ENCODE results near the gene FABP6.

GRCh38 chr5:160259341-160259740 lies 30.0 kb downstream of the FABP6 start:
- TF ChIP-seq NFE2L2 (conservative IDR thresholded peaks at IDR 0.05; ENCODE audit: low read length) (no peak), MYC (IDR thresholded peaks at IDR 0.05; ENCODE audit: borderline replicate concordance, low read length) (no peak), CHD2 (IDR thresholded peaks at IDR 0.05; ENCODE audit: low read length, partially characterized antibody) (no peak), SMC3 (IDR thresholded peaks at IDR 0.05) (no peak), POLR2A (IDR thresholded peaks at IDR 0.05; ENCODE audit: low read length) (no peak), RNF2 (IDR thresholded peaks at IDR 0.05; ENCODE audit: borderline replicate concordance, low read depth) (no peak), EP300 (IDR thresholded peaks at IDR 0.05) (no peak), POLR2AphosphoS2 (conservative IDR thresholded peaks at IDR 0.05; ENCODE audit: low read length) (no peak), MAZ (IDR thresholded peaks at IDR 0.05; ENCODE audit: borderline replicate concordance, low read depth, low read length) (no peak), CTCF (IDR thresholded peaks at IDR 0.05) (no peak)
- TF ChIP-seq, protein P1, sequence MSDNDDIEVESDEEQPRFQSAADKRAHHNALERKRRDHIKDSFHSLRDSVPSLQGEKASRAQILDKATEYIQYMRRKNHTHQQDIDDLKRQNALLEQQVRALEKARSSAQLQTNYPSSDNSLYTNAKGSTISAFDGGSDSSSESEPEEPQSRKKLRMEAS (IDR thresholded peaks at IDR 0.05), result no peak
- TF ChIP-seq, protein P2, sequence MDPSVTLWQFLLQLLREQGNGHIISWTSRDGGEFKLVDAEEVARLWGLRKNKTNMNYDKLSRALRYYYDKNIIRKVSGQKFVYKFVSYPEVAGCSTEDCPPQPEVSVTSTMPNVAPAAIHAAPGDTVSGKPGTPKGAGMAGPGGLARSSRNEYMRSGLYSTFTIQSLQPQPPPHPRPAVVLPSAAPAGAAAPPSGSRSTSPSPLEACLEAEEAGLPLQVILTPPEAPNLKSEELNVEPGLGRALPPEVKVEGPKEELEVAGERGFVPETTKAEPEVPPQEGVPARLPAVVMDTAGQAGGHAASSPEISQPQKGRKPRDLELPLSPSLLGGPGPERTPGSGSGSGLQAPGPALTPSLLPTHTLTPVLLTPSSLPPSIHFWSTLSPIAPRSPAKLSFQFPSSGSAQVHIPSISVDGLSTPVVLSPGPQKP (IDR thresholded peaks at IDR 0.05; ENCODE audit: low read depth, low read length), result no peak

All from A549 (cell line).